GM18508 (cell line): ENCODE results near the gene SLC27A5.

Experiments
- ATAC-seq: cut with Tn5 transposase; IDR thresholded peaks from one replicate; pipeline ENCODE4 v1.9.1; 2021; ENCODE audit warnings: moderate number of reproducible peaks; ENCODE audit not compliant: insufficient read depth, unreplicated experiment

Gene SLC27A5, protein sequence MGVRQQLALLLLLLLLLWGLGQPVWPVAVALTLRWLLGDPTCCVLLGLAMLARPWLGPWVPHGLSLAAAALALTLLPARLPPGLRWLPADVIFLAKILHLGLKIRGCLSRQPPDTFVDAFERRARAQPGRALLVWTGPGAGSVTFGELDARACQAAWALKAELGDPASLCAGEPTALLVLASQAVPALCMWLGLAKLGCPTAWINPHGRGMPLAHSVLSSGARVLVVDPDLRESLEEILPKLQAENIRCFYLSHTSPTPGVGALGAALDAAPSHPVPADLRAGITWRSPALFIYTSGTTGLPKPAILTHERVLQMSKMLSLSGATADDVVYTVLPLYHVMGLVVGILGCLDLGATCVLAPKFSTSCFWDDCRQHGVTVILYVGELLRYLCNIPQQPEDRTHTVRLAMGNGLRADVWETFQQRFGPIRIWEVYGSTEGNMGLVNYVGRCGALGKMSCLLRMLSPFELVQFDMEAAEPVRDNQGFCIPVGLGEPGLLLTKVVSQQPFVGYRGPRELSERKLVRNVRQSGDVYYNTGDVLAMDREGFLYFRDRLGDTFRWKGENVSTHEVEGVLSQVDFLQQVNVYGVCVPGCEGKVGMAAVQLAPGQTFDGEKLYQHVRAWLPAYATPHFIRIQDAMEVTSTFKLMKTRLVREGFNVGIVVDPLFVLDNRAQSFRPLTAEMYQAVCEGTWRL

DNA sequence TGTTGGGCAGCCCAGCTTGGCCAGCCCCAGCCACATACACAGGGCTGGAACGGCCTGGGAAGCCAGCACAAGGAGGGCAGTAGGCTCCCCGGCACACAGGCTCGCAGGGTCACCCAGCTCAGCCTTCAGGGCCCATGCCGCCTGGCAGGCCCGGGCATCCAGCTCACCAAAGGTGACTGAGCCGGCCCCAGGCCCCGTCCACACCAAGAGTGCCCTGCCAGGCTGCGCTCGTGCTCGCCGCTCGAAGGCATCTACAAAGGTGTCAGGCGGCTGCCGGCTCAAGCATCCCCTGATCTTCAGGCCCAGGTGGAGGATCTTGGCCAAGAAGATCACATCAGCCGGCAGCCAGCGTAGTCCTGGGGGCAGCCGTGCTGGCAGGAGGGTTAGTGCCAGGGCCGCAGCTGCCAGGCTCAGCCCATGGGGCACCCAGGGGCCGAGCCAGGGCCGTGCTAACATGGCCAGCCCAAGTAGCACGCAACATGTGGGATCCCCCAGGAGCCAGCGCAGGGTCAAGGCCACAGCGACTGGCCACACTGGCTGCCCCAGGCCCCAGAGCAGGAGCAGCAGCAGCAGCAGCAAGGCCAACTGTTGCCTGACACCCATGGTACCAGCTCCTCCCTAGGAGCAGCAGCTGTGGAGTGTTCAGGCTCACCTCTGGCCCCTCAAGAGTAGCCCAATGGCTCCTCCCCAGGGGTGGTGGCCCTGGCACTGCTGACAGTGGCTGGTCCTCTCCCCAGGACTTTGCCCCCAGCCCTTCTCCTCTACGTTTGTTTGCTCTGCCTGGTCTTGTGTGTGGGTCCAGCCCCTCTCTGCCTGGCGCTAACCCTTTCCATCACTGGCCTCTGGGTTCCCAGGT, at the start of gene SLC27A5:
SLC27A5 (minus strand) TSS at position 640 of the 856 bp plus-strand sequence; CDS start at position 603, 37 bp downstream.
- ATAC-seq = no peak

DNA sequence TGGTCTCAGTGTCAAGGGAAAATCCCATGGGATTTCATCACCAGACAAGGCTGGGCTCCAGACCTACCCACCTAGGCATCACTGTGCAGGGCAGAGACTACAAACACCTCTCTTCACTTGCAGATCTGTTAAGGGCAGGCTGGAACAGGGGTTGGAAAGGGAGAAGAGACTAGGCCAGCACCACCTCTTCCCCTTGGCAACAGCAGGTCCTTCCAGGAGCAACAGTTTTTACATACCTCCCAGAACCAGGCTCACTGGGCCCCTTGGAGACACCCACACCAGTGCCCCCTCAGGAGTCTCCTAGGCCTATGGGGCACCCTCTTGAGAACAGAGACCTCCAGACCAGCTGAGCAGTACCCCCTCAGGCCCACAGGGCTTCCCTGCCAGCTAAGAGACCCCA, 49.1 kb upstream of the SLC27A5 start:
- no peak for ATAC-seq

DNA sequence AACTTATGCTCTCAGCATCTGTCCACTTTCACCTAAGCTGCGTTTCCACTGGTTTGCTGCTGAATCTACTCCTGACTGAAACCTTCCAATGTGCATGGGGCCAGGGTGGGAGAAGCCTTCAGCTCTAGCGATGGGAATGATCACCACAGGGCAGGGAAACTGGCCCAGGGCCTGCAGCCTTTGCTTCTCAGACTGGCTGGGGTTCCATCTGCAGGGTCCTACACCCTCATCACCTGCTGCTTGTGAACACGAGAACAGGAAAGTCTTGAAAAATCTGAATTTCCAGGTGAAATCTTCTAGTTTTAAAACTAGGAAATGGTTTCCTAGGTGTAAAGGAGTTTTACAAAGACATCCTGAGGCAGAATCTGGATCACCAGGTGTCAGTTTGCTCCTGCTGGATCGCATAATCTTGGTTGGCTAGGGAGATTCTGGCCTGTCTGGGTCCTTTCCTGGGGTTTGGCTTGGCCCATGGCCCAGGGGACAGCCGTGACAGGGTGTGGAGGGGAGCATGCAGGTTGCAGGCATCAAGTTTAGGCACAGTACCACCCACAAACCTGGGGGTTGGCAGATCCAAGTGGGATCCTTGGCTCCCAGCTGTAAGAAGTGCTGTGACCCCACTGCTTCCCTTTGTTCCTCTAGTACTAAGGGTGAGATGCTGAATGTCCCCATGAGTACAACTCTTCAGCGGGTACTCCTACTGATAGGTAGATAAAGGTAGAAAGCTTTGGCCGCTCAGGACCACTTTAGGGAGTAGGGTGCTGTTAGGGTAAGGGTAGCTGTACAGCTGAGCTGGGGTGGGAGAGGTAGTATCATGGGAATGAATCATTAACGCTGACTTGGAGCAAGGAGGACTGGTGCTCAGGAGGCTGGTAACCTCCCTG, 48.5 kb upstream of the SLC27A5 start:
- no peak for ATAC-seq

DNA sequence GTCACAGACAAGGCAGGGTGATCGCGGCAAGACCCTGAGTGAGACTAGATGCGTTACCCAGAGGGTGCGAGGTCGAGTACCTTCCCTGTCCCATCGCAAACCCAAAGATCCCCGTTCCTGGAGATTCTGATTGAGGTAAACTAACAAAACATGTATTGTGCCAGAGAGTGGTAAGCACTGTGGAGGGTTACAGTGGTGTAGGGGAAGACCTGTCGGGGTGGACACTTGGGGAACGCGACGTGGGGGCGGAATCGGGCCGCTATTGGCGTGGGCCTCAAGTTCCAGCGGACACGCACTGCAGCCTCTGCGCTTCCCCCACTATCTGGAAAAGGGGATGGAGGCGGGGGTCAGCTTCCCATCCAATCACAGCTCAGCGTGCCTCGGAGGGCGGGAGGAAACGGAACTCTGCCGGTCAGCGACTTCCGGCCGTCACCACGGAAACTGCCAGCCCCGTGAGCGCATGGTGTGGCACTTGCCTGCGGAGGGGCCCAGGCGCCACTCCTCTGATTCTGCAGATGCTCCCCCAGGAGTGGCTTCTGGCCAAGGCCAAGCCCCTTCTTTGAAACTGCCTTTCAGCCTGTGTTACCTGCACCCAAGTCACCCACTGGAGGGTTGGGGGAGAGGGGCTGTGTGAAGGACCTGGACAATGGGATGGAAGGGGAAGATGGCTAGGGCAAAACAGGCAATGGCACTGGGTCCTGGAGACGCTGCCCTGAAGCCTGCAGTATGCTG, 47.6 kb upstream of the SLC27A5 start:
- no peak for ATAC-seq

DNA sequence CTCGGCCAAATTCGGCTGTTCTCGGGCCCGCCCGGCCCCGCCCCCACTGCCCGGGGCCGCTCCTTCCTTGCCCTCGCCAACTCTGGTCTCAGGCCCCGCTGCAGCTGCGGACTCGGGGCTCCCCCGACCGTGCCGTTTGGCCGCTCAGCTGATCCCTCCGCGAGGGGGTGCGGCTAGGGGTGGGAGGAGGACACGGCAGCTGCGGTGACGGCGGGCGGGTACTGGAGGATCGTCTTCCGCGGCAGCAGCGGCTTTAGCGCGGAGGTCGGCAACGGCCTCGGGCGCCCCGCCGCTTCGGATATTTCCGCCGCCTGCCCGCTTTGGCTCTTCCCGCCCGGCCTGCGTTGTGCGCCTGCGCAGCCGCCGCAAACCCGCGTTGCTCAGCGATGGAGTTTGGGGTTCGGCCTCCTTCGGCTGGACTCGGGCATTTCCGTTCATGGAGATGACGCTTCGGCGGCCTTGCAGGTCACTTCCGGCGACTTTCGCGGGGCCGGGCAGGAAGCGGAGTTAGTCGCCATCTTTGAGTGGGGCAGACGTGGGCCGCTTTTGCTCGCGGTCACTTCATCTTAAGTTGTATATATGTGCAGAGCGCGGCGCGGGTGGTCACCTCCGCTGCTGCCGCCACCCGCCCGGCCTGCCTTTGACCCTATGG, 47.0 kb upstream of the SLC27A5 start:
- peak; percentile 33 for ATAC-seq

DNA sequence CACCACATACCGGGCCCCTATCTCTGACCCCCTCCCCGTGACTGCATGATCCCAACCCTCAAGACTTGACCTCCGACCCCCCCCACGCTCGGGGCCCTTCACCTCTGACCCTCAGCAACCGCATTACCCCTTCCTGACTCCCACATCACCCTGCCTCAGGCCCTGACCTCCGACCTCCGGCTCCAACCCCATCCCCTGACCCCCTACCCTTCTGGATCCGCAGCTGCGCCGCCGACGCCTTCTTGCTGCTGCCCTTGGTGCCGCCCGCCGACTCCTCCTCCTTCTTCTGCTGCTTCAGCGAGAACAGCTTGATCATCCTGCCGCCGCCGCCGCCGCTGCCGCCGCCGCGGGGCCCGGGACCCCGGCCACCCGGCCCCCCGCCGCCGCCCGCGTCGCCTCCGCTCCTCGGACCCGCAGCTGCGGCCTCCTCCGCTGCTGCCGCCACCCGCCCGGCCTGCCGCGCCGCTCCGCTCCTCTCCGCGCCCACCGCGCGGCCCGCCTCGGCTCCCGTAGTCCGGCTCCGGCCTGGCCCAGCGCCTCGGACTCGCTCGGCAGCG, 46.4 kb upstream of the SLC27A5 start, which contains the start of gene UBE2M:
UBE2M (minus strand) TSS at position 546 of the 557 bp plus-strand sequence; CDS start at position 316, 230 bp downstream.
- ATAC-seq = no peak

DNA sequence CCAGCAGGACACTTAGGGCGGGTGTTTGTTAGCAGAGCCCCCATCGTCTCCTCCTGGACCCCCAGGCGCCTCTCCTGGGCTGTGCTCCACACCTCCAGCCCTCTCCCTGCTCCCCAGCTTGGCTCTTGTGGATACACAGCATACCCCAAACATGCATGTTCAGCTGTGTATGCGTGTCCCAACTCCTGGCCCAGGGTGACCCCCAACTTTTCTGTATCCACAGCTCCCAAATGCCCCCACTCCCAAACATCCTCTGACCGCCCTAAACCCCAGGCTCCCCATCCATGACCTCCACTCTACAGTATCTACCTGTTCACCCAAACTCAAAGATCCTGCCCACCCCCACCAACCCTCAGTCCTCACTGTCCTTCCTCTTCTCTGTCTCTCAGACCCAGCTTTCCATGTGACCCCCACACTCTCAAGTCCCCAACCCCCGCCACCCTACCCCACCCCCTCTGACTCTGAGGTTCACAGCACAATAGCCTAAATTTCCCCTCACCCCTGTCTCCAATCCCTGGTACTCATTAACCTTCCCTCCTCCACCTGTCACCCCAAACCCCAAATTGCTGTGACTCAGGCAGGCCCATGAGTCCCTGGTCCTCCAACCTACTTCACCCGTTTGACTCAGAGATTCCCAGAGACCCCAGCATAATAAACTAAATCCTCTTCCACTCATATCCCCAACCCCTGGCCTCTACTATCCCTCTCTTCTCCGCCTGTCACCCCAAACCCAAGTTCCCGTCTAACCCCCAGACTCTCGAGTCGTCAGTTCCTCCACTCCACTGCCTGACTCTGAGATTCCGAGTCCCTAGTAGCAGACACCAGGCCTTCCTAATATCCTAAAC, 45.7 kb upstream of the SLC27A5 start:
- ATAC-seq = no peak

DNA sequence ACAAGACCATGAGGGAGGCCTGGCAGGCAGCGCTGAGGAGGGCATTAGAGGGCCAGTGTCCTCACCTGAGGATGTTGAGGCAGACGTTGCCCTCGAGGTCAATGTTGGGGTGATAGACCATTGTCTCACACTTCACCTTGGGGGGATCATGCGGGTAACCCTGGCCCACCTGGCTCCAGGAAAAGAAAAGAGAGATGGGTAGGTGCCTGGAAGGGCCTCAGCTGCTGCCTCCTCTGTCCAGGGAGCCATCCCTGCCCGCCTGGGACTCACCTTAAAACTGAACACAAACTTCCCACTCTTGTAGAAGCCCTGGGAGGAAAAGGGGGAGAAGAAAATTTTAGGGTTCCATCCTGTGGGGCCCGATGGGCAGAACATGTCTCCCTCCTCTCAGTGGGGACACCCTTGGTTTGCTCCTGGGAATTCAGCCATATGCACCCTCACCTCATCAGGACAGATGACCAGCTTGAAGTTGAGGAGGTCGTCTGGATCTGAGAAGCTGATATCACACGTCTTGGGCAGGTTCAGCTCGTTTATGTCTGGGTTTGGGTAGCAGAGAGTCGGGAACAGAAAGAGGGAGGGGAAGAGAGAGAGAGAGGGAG, 44.9 kb upstream of the SLC27A5 start:
- ATAC-seq = no peak

DNA sequence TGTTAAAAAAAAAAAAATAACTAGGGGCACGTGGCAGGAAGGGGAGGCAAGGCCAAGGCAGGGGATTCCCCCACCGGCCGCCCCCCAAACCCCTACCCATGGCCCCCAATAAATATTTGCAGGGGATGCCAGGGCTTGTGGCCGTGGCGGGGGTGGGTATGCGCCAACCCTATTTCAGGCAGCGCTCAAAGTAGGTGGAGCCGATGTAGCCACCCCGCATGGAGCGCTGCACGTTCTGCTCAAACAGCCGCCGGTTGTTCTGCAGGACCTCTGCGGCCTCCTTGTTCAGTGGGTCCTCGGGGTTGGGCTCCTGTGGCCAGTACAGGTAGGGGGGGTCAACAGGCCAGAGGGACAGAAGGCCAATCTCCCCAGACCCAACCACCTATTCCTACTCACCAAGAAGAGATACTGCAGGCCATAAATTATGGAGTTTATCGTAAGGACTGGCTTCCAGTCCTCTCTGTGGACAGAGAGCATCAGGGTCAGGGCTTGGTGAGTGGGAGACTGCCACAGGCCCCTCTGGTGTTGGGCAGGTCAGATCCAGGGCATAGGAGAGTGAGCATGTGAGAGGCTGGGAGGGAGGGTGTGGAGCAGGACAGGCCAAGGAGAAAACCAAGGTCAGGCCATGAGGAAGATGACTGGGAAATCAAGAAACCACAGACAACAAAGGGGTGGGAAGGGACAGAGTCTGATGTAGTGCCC, 44.3 kb upstream of the SLC27A5 start:
- ATAC-seq = no peak

DNA sequence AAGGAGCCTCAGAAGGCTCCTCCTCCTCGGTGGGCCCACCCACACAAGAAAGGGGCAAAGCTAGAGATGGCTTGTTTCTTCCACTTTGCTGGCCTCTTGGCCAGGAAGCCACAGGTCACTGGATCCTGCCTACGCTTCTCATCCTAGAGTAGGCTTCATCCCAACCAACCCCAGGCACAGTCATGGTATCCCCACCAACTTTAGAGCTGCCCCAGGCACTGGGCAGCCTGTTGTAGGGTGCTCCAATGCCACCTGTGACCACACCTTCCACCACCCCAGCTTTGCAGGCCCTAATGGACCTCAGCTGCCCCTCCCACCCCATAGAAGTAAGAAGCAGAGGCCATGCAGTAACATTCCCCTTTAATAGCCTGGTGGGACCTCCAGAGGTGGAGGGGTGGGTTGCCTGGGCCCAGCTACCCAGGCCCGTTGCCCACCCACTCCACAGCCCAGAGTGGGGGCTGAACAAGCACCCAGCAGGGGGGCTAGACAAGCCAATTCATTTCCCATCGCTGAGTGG, 43.6 kb upstream of the SLC27A5 start:
- no peak for ATAC-seq

DNA sequence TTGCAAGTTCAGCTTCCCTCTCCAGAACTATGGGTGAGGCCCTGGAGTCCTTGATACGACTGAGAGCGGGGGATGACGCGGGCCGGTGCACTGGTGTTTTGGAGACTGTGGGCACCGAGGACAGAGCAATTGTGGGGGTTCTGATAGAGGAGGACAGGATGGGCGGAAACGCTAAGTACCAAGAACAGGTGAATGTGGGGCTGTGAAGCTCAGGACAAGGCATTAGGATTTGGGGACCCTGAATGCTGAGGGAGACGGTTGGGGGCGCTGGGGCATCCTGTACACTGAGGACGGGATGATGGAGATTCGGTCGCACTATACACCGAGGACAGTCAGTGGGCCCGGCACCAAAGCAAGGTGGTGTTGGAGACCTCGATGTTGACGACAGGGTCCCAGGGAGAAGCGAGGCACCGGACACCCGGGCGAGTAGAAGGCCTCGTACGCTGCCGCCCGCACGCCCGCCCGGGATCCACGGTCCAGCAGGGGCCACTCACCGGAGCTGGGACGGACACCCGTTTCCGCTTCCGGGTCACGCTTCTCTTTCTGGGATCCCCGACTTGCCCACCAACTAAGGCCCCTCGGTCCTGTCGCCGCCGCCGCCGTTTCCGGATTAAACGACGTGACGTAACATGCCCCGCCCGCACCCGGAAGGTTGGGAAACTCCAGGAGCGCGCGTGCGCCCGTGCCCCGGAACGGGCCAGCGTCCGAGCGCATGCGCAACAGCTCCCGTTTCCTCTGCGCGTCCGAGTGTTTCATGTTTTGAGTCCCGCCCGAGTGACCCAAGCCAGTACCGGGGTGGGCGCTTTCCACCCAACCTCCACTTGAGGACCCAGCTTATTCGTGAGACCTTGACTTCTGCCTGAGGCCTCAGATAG, 42.9 kb upstream of the SLC27A5 start, which contains the start of gene CHMP2A:
CHMP2A (minus strand) TSS at position 612 of the 875 bp plus-strand sequence. CDS start 893 bp downstream, outside the sequence.
- no peak for ATAC-seq

DNA sequence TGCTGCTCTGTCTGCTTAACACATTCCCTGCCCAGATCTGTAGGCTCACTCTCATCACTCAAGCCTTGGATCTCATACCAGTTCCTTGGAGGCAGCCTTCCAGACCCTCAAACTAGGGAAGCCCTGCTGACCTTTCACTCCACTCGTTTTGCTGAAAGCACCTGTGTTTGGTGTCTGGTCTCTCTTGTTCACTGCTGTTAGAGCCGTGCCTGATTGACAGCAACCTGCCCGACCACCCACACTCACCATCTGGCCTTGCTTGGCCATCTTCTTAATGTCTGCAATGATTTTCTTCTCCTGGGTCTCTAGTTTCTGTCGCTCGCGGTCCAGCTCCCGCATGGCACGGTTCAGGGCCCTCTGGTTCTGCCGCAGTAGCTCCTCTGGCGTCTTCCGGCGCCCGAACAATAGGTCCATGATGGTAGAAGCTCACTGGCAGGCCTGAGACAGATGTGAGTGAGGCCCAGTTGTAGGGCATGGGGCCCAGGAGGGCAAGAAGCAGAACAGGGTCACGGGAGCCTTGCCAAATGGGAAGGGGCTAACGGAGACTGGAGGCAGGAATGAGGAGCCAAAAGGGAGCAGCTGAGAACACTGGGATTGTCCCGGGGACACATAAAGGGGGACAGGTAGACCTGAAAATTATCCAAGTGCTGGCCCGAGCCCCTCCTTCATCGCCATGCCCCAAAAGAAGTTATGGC, 42.2 kb upstream of the SLC27A5 start:
- no peak for ATAC-seq

DNA sequence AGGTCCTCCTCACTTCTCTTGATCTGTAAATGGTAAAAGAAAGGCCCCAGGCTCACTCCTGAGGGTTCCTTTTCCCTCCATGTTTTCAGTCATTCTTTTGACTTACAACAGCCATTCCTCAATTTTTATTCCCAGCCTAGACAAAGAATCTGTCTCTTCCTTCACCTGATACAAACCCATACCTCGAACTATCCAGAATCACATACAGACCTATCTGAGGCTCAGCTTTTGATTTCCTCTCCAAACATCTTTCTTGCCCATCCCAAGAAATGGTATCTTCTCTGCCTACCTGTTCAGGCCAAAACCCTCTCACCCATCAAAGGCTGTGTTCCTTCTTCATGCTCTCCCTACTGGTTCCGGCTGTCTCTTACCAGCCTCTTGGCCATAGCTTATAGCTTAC, 40.9 kb upstream of the SLC27A5 start:
- no peak for ATAC-seq
